Measurements from ENCODE around the gene UTP14C. TPM values are rescaled to one million over a fixed set of nuclear protein-coding genes. Genes with fewer than 3 reads are reported as not detected.
"Not testable (repeated sequence)": the region's sequence is repeated elsewhere in the genome, so short reads cannot be mapped to it uniquely, and the experiment has no call there.

Gene UTP14C
- total RNA-seq, 1 donor from 2014 or later, result 11.7 TPM

DNA sequence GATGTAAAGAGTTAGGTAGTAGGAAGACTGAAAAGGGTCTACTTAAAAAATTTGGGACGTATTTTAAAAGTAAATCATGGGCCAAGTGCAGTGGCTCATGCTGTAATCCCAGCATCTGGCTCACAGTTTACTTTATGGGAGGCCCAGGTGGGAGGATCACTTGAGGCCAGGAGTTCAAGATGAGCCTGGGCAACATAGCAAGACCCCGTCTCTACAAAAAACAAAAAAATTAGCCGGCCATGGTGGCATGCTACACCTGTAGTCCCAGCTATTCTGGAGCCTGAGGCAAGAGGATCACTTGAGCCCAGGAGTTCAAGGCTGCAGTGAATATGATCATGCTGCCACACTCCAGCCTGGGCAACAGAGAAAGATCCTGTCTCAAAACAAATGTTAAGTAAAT, 23.0 kb downstream of the UTP14C start:
- no peak overlapping the region for H3K27ac Mint-ChIP-seq
- TF ChIP-seq, protein P1, sequence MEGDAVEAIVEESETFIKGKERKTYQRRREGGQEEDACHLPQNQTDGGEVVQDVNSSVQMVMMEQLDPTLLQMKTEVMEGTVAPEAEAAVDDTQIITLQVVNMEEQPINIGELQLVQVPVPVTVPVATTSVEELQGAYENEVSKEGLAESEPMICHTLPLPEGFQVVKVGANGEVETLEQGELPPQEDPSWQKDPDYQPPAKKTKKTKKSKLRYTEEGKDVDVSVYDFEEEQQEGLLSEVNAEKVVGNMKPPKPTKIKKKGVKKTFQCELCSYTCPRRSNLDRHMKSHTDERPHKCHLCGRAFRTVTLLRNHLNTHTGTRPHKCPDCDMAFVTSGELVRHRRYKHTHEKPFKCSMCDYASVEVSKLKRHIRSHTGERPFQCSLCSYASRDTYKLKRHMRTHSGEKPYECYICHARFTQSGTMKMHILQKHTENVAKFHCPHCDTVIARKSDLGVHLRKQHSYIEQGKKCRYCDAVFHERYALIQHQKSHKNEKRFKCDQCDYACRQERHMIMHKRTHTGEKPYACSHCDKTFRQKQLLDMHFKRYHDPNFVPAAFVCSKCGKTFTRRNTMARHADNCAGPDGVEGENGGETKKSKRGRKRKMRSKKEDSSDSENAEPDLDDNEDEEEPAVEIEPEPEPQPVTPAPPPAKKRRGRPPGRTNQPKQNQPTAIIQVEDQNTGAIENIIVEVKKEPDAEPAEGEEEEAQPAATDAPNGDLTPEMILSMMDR (IDR thresholded peaks at IDR 0.05), result no peak
- H3K36me3 Mint-ChIP-seq (ENCODE audit: low read depth), result no peaks in the 10 kb centered on the region

DNA sequence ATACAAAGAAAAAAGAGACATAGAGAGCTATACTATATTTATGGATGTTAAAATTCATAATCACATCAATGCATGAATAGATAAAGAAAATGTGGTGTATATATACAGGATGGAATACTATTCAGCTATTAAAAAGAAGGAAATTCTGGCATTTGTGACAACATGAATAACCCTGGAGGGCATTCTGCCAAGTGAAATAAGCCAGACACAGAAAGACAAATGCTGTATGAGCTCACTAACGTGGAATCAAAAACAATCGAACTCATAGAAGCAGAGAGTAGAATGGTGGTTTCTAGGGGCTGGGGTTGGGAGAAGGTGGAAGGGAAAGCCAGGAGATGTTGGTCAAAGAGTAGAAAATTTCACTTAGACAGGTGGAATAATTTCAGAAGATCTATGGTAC, 24.0 kb downstream of the UTP14C start:
- Mint-ChIP-seq H3K27me3 (peaks cover 4% of the 10 kb centered on the region), H3K4me1 (no peaks in the 10 kb centered on the region), H3K36me3 (ENCODE audit: low read depth) (no peaks in the 10 kb centered on the region), H3K4me3 (no peak overlapping the region), H3K27ac (no peak overlapping the region), H3K9me3 (peaks cover 10% of the 10 kb centered on the region)
- POLR2A ChIA-PET, result no interaction called here
- TF ChIP-seq, protein P1 (IDR thresholded peaks at IDR 0.05), result no peak
- intact Hi-C loops (cut with micrococcal nuclease), result no loop called here
- no peak for DNase-seq
- CTCF ChIA-PET, result no interaction called here
- no peak for ATAC-seq (ENCODE audit: low read depth)

More for the DNA sequence above, 23.0 kb downstream of the UTP14C start:
- peaks cover 8% of the 10 kb centered on the region for H3K9me3 Mint-ChIP-seq
- ATAC-seq (ENCODE audit: low read depth) (no peak), DNase-seq (no peak)
- no peak overlapping the region for H3K4me3 Mint-ChIP-seq
- ChIA-PET CTCF (interaction anchor here (0.6 kb wide), 1 partner anchor 25 kb away, joined by 3 read pairs; no protein-coding TSS in a partner anchor), POLR2A (no interaction called here)
- intact Hi-C loops (cut with micrococcal nuclease), result no loop called here
- no peaks in the 10 kb centered on the region for H3K4me1 Mint-ChIP-seq
- H3K27me3 Mint-ChIP-seq, result peaks cover 4% of the 10 kb centered on the region

DNA sequence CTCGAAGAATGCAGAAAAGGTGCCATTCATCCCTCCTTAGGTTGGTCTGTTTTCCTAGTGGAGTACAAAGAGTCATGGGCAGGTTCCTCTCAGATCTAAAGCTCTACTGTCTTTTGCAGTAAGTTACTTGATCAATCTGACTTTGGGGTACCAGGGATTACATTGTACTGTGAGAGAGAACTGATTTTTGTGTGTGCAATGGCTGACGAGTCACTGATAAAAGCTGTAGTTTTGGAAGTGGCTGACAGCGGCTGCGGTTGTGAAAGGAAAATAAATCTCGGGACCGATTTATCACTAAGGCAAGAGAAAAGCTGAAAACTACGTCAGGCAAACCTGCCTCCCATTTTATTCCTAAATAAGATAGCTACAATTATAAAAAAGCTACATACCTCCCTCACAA, 26.9 kb downstream of the UTP14C start:
- intact Hi-C loops (cut with micrococcal nuclease), result no loop called here
- ChIA-PET POLR2A (no interaction called here), CTCF (no interaction called here)
- DNase-seq, result no peak
- Mint-ChIP-seq H3K27me3 (peaks cover 4% of the 10 kb centered on the region), H3K4me1 (no peaks in the 10 kb centered on the region), H3K36me3 (ENCODE audit: low read depth) (no peaks in the 10 kb centered on the region), H3K27ac (no peak overlapping the region), H3K4me3 (no peak overlapping the region), H3K9me3 (peaks cover 10% of the 10 kb centered on the region)
- no peak for ATAC-seq (ENCODE audit: low read depth)
- TF ChIP-seq, protein P1 (IDR thresholded peaks at IDR 0.05), result no peak

DNA sequence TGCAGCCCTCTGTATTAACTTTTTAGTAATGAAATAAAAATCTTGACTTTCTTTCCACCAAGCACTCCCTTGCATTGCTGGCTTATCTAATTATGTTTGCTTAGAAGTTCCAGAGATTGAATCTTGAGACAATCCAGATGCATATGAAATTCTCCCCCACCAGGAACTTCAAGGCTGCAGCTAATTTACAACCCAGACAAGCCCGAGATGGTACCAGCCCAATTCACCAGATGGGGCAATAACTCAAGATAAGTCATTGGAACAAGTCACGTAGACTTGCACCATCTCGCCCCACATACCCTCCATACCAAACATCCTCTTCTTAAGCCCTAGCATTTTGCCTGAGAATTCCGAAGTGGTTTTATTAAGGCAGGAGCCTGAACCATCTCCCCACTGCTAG, 29.0 kb downstream of the UTP14C start:
- H3K27me3 Mint-ChIP-seq, result peaks cover 4% of the 10 kb centered on the region
- TF ChIP-seq, protein P1 (IDR thresholded peaks at IDR 0.05), result no peak
- DNase-seq (no peak), ATAC-seq (ENCODE audit: low read depth) (no peak)
- intact Hi-C loops (cut with micrococcal nuclease), result no loop called here
- H3K36me3 Mint-ChIP-seq (ENCODE audit: low read depth), result no peaks in the 10 kb centered on the region
- CTCF ChIA-PET, result no interaction called here
- H3K4me3 Mint-ChIP-seq, result no peak overlapping the region
- POLR2A ChIA-PET, result interaction anchor here (0.6 kb wide), 1 partner anchor 126 kb away, joined by 3 read pairs; no protein-coding TSS in a partner anchor
- peaks cover 10% of the 10 kb centered on the region for H3K9me3 Mint-ChIP-seq
- H3K4me1 Mint-ChIP-seq, result no peaks in the 10 kb centered on the region
- H3K27ac Mint-ChIP-seq, result no peak overlapping the region

DNA sequence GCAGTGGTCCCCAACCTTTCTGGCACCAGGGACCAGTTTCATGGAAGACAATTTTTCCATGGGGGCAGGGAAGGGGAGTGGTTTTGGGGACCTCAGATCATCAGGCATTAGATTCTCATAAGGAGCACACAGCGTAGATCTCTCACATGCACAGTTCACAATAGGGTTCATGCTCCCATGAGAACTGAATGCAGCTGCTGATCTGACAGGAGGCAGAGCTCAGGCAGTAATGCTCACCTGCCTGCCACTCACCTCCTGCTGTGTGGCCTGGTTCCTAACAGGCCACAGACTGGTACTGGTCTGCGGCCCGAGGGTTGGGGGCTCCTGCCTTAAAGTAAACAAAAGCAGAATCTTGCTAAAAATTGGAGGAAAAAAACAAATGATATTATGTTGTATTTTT, 36.6 kb downstream of the UTP14C start:
- H3K27ac Mint-ChIP-seq; POLR2A ChIA-PET; H3K4me3 Mint-ChIP-seq; H3K4me1 Mint-ChIP-seq; ATAC-seq (ENCODE audit: low read depth); CTCF ChIA-PET; H3K36me3 Mint-ChIP-seq (ENCODE audit: low read depth); DNase-seq; H3K27me3 Mint-ChIP-seq; intact Hi-C loops (cut with micrococcal nuclease): not testable (repeated sequence)
- H3K9me3 Mint-ChIP-seq, result peaks cover 10% of the 10 kb centered on the region

DNA sequence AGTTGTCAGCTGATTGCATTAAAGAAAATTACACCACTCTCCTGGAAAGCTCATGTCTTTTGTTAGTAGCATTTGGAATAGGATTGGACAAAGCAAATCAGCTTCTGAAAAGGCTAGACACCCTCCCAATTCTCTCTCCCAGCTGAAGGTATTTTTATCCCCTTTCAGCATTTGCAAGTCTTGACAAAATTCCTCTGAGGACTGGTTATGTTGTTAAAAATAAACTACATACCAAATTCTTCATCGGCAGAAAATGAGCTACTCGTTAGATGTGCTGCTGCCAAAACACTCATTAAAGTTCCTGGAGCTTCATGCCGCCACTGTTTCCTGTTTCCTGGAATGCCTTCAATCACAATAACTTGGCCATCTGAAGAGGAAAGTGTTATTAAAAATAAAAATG, 37.1 kb downstream of the UTP14C start:
- no peak overlapping the region for H3K4me3 Mint-ChIP-seq
- ChIA-PET POLR2A (no interaction called here), CTCF (no interaction called here)
- peaks cover 10% of the 10 kb centered on the region for H3K9me3 Mint-ChIP-seq
- H3K4me1 Mint-ChIP-seq, result no peaks in the 10 kb centered on the region
- DNase-seq (no peak), ATAC-seq (ENCODE audit: low read depth) (no peak)
- TF ChIP-seq, protein P1 (IDR thresholded peaks at IDR 0.05), result no peak
- H3K36me3 Mint-ChIP-seq (ENCODE audit: low read depth), result no peaks in the 10 kb centered on the region
- intact Hi-C loops (cut with micrococcal nuclease), result no loop called here
- H3K27ac Mint-ChIP-seq, result no peak overlapping the region
- H3K27me3 Mint-ChIP-seq, result no peaks in the 10 kb centered on the region
